ENCODE data around the gene SYT13.

Gene SYT13

GRCh38 chr11:45332276-45332934 is 46.3 kb upstream of the SYT13 start:
- no peak overlapping the region for H3K27ac ChIP-seq
- POLR2A ChIA-PET (ENCODE audit: low non-redundant PET), result no interaction called here
- CTCF ChIA-PET, result interaction anchor here (0.6 to 2.2 kb wide), 6 partner anchors 9 to 236 kb away, joined by 3 to 17 read pairs (median 3); no protein-coding TSS in a partner anchor
- peak; percentile 79 for TF ChIP-seq CTCF (conservative IDR thresholded peaks at IDR 0.05; ENCODE audit: low read depth)
- peak; percentile 79 for DNase-seq (ENCODE audit: low spot score)

- no peak for DNase-seq (ENCODE audit: low spot score)
- TF ChIP-seq CTCF (conservative IDR thresholded peaks at IDR 0.05; ENCODE audit: low read depth), result no peak
- ChIA-PET POLR2A (ENCODE audit: low non-redundant PET) (no interaction called here), CTCF (interaction anchor here (0.6 to 2.2 kb wide), 7 partner anchors 9 to 1029 kb away, joined by 3 to 17 read pairs (median 4); no protein-coding TSS in a partner anchor)
- no peak overlapping the region for H3K27ac ChIP-seq
These were observed 45.7 kb upstream of the SYT13 start for GRCh38 chr11:45331839-45332238.

GRCh38 chr11:45328726-45329125 is 42.6 kb upstream of the SYT13 start:
- CTCF ChIA-PET, result interaction anchor here (1.3 to 1.9 kb wide), 2 partner anchors 218 to 224 kb away, joined by 4 to 7 read pairs; no protein-coding TSS in a partner anchor
- DNase-seq (ENCODE audit: low spot score), result no peak
- TF ChIP-seq CTCF (conservative IDR thresholded peaks at IDR 0.05; ENCODE audit: low read depth), result no peak
- H3K27ac ChIP-seq, result no peak overlapping the region
- POLR2A ChIA-PET (ENCODE audit: low non-redundant PET), result no interaction called here

- POLR2A ChIA-PET (ENCODE audit: low non-redundant PET), result no interaction called here
- no peak overlapping the region for H3K27ac ChIP-seq
- no peak for DNase-seq (ENCODE audit: low spot score)
- CTCF ChIA-PET, result no interaction called here
- TF ChIP-seq CTCF (conservative IDR thresholded peaks at IDR 0.05; ENCODE audit: low read depth), result no peak
These were observed 38.3 kb upstream of the SYT13 start for GRCh38 chr11:45324459-45324858.

GRCh38 chr11:45323601-45324249 is 37.6 kb upstream of the SYT13 start:
- no peak for DNase-seq (ENCODE audit: low spot score)
- CTCF ChIA-PET, result interaction anchor here (0.7 to 1.2 kb wide), 3 partner anchors 8 to 16 kb away, joined by 3 to 5 read pairs (median 4); no protein-coding TSS in a partner anchor
- POLR2A ChIA-PET (ENCODE audit: low non-redundant PET), result no interaction called here
- no peak overlapping the region for H3K27ac ChIP-seq
- no peak for TF ChIP-seq CTCF (conservative IDR thresholded peaks at IDR 0.05; ENCODE audit: low read depth)

- CTCF ChIA-PET, result interaction anchor here (0.7 to 1.2 kb wide), 4 partner anchors 9 to 217 kb away, joined by 3 to 6 read pairs (median 4); no protein-coding TSS in a partner anchor
- TF ChIP-seq CTCF (conservative IDR thresholded peaks at IDR 0.05; ENCODE audit: low read depth), result no peak
- H3K27ac ChIP-seq, result no peak overlapping the region
- POLR2A ChIA-PET (ENCODE audit: low non-redundant PET), result no interaction called here
- no peak for DNase-seq (ENCODE audit: low spot score)
These were observed 36.9 kb upstream of the SYT13 start for GRCh38 chr11:45322891-45323600.
